ENCODE measurements around the gene ASXL2.
"Not testable (repeated sequence)": the region's sequence is repeated elsewhere in the genome, so short reads cannot be mapped to it uniquely, and the experiment has no call there.

Gene ASXL2

DNA sequence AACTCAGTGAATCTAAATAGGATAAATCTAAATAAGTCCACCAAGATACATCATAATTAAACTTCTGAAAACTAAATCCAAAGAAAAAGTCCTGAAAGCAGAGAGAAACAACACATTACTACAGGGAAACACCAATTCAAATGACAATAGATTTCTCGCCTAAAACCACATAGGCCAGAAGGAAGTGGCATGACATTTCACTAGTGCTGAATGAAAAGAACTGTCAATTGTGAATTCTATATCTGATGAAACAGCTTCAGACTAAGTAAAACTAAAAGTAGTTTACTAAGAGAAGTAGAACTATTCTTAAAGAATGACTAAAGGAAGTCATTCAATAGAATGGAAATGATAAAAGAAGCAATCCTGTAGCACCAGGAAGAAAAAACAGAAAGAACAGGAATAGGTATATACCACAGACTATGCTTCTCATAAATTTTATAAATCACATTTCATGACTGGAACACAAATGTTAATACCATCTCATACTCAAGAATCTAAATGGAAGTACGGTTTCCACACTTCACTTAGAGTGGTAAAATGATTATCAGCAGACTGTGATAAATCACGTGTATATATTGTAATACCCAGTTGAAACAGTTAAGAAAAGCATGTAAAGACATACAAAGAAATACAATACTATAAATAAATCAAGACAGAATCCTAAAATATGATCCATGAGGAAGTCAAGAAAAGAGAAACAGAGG lies 46.4 kb downstream of the ASXL2 start:
- POLR2A ChIA-PET: no interaction called here
- no peak for DNase-seq (ENCODE audit: extremely low spot score)
- CTCF ChIA-PET: interaction anchor here (0.9 kb wide), 1 partner anchor 165 kb away, joined by 3 read pairs; no protein-coding TSS in a partner anchor
- TF ChIP-seq CTCF (IDR thresholded peaks at IDR 0.05; ENCODE audit: control extremely low read depth, extremely low read depth, low read depth, missing control alignments): no peak

DNA sequence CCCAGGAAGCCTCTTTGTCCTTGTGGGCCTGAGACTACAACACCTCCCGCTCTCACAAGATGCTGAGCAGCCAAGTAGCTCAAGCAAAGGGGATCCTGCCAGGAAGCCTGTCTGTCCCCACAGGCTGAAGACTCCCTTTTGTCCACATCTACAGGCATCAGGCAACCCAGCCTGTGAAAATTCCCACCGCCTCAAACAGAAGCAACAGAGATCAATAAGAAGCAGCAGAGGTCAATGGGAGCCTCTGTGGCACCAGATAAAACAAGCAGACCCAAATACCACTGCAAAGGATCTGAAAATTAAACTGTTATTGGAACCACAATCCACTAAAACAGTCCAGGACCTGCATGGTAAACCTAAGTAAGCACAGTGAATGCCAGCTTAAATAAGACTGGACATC lies 48.5 kb downstream of the ASXL2 start:
- ChIA-PET CTCF (interaction anchor here (0.7 to 2.3 kb wide), 4 partner anchors 9 to 223 kb away, joined by 3 to 7 read pairs (median 3); no protein-coding TSS in a partner anchor), POLR2A (no interaction called here)
- no peak for TF ChIP-seq CTCF (IDR thresholded peaks at IDR 0.05; ENCODE audit: control extremely low read depth, extremely low read depth, low read depth, missing control alignments)
- DNase-seq (ENCODE audit: extremely low spot score): no peak

GRCh38 chr2:25829377-25829704 lies 48.9 kb downstream of the ASXL2 start:
- ChIA-PET POLR2A (no interaction called here), CTCF (interaction anchor here (0.7 to 2.3 kb wide), 3 partner anchors 22 to 222 kb away, joined by 3 to 7 read pairs (median 3); no protein-coding TSS in a partner anchor)

GRCh38 chr2:25828532-25829376 lies 49.5 kb downstream of the ASXL2 start:
- CTCF ChIA-PET: interaction anchor here (0.7 to 3.2 kb wide), 4 partner anchors 7 to 222 kb away, joined by 3 to 9 read pairs (median 5); no protein-coding TSS in a partner anchor
- DNase-seq (ENCODE audit: extremely low spot score); POLR2A ChIA-PET: not testable (repeated sequence)

More at GRCh38 chr2:25829377-25829704, 48.9 kb downstream of the ASXL2 start:
- TF ChIP-seq CTCF (IDR thresholded peaks at IDR 0.05; ENCODE audit: control extremely low read depth, extremely low read depth, low read depth, missing control alignments): no peak
- no peak for DNase-seq (ENCODE audit: extremely low spot score)

GRCh38 chr2:25825238-25825637 lies 53.0 kb downstream of the ASXL2 start:
- ChIA-PET POLR2A (no interaction called here), CTCF (interaction anchor here (1.2 to 3.2 kb wide), 4 partner anchors 9 to 26 kb away, joined by 3 to 9 read pairs (median 4); no protein-coding TSS in a partner anchor)
- TF ChIP-seq CTCF (IDR thresholded peaks at IDR 0.05; ENCODE audit: control extremely low read depth, extremely low read depth, low read depth, missing control alignments): no peak
- DNase-seq (ENCODE audit: extremely low spot score): no peak

DNA sequence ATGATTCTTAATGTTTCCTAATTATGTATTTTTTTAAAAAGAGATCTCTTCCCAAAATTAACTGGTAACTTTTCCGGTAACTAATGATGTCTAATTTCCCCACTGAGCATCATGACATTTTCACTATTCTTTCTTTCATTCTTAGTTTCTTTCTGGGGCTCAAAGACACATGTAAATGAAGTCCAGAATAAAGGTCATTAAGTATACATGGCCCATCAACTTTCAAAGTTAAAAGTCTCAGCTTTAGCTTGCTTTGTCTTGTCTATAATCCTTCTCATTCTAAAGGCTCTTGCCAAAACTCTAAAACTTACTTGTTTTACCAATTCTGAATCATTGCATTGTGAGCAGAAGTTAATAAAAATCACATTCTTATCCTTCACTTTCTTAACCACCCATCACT lies 53.6 kb downstream of the ASXL2 start:
- TF ChIP-seq CTCF (IDR thresholded peaks at IDR 0.05; ENCODE audit: control extremely low read depth, extremely low read depth, low read depth, missing control alignments): no peak
- DNase-seq (ENCODE audit: extremely low spot score): no peak
- POLR2A ChIA-PET: no interaction called here
- CTCF ChIA-PET: interaction anchor here (1.2 to 1.8 kb wide), 4 partner anchors 9 to 25 kb away, joined by 3 to 5 read pairs (median 4); no protein-coding TSS in a partner anchor

Data from GM10248 (cell line).